HEK293 (cell line): Measurements from ENCODE around the gene TMCC1.

Experiments used
- HIC1 ChIP-seq: fragments of 450-650 bp; formaldehyde crosslinking; IDR thresholded peaks from 2 replicates; pipeline ENCODE4 v1.5.1; 2016; ENCODE audit warnings: missing biosample characterization, missing genetic modification characterization
- KLF8 ChIP-seq: fragments of 450-650 bp; formaldehyde crosslinking; IDR thresholded peaks from 2 replicates; pipeline ENCODE4 v1.5.1; 2016; ENCODE audit warnings: missing biosample characterization, missing genetic modification characterization
- KLF9 ChIP-seq: fragments of 450-650 bp; formaldehyde crosslinking; IDR thresholded peaks from 2 replicates; pipeline ENCODE4 v1.5.1; 2016; ENCODE audit warnings: missing biosample characterization, missing genetic modification characterization, low read depth
- PRDM10 ChIP-seq: fragments of 450-650 bp; formaldehyde crosslinking; IDR thresholded peaks from 2 replicates; pipeline ENCODE4 v1.5.1; 2016; ENCODE audit warnings: missing biosample characterization, missing genetic modification characterization
- PRDM6 ChIP-seq: fragments of 450-650 bp; formaldehyde crosslinking; IDR thresholded peaks from 2 replicates; pipeline ENCODE4 v1.5.1; 2017; ENCODE audit warnings: missing biosample characterization, missing genetic modification characterization
- SP3 ChIP-seq: fragments of 450-650 bp; formaldehyde crosslinking; IDR thresholded peaks from 2 replicates; pipeline ENCODE4 v1.5.1; 2016; ENCODE audit warnings: missing biosample characterization, missing genetic modification characterization
- TRIM28 ChIP-seq: IDR thresholded peaks from 2 replicates; pipeline ENCODE4 v1.6.1; 2011; ENCODE audit warnings: low read length, control low read depth, borderline replicate concordance
- TSHZ1 ChIP-seq: fragments of 450-650 bp; formaldehyde crosslinking; IDR thresholded peaks from 2 replicates; pipeline ENCODE4 v1.5.1; 2016; ENCODE audit warnings: missing biosample characterization, missing genetic modification characterization, borderline replicate concordance
- ZBTB21 ChIP-seq: fragments of 450-650 bp; formaldehyde crosslinking; IDR thresholded peaks from 2 replicates; pipeline ENCODE4 v1.5.1; 2017; ENCODE audit warnings: missing biosample characterization, missing genetic modification characterization
- ZBTB6 ChIP-seq: fragments of 450-650 bp; formaldehyde crosslinking; IDR thresholded peaks from 2 replicates; pipeline ENCODE4 v1.5.1; 2017; ENCODE audit warnings: missing biosample characterization, missing genetic modification characterization
- ZNF114 ChIP-seq: fragments of 450-650 bp; formaldehyde crosslinking; IDR thresholded peaks from 2 replicates; pipeline ENCODE4 v1.5.0; 2017; ENCODE audit warnings: missing biosample characterization, missing genetic modification characterization
- ZNF18 ChIP-seq: fragments of 450-650 bp; formaldehyde crosslinking; IDR thresholded peaks from 2 replicates; pipeline ENCODE4 v1.5.1; 2016; ENCODE audit warnings: missing biosample characterization, missing genetic modification characterization
- ZNF311 ChIP-seq: fragments of 450-650 bp; formaldehyde crosslinking; IDR thresholded peaks from 2 replicates; pipeline ENCODE4 v1.5.1; 2017; ENCODE audit warnings: missing biosample characterization, missing genetic modification characterization, borderline replicate concordance
- ZNF324 ChIP-seq: fragments of 450-650 bp; formaldehyde crosslinking; IDR thresholded peaks from 2 replicates; pipeline ENCODE4 v1.5.1; 2016; ENCODE audit warnings: missing biosample characterization, missing genetic modification characterization
- ZNF398 ChIP-seq: fragments of 450-650 bp; formaldehyde crosslinking; IDR thresholded peaks from 2 replicates; pipeline ENCODE4 v1.5.1; 2017; ENCODE audit warnings: missing biosample characterization, missing genetic modification characterization
- ZNF555 ChIP-seq: fragments of 450-650 bp; formaldehyde crosslinking; conservative IDR thresholded peaks from 2 replicates; pipeline ENCODE4 v1.5.1; 2017; ENCODE audit warnings: missing biosample characterization, mild to moderate bottlenecking, missing genetic modification characterization, inconsistent platforms
- ZNF560 ChIP-seq: fragments of 450-650 bp; formaldehyde crosslinking; IDR thresholded peaks from 2 replicates; pipeline ENCODE4 v1.5.1; 2017; ENCODE audit warnings: missing biosample characterization, missing genetic modification characterization, borderline replicate concordance
- ZNF776 ChIP-seq: fragments of 450-650 bp; formaldehyde crosslinking; IDR thresholded peaks from 2 replicates; pipeline ENCODE4 v1.5.0; 2017; ENCODE audit warnings: missing biosample characterization, missing genetic modification characterization, borderline replicate concordance
- ZNF785 ChIP-seq: fragments of 450-650 bp; formaldehyde crosslinking; IDR thresholded peaks from 2 replicates; pipeline ENCODE4 v1.5.1; 2016; ENCODE audit warnings: missing biosample characterization, missing genetic modification characterization
- ZSCAN30 ChIP-seq: fragments of 450-650 bp; IDR thresholded peaks from 2 replicates; pipeline ENCODE4 v1.5.1; 2018; ENCODE audit warnings: missing biosample characterization, mild to moderate bottlenecking, missing genetic modification characterization, moderate library complexity
- ZSCAN4 ChIP-seq: fragments of 450-650 bp; formaldehyde crosslinking; IDR thresholded peaks from 2 replicates; pipeline ENCODE4 v1.5.1; 2017; ENCODE audit warnings: missing biosample characterization, missing genetic modification characterization

TMCC1 gene

GRCh38 chr3:129893581-129894070, at the start of gene TMCC1 (continued):
- TF ChIP-seq TSHZ1 (tag by site-specific recombination) = no peak
- TF ChIP-seq ZNF785 = no peak
- peak; percentile 43; the same call in 1 of the 2 replicates for TF ChIP-seq ZBTB6
- TF ChIP-seq ZNF114 = no peak
- TF ChIP-seq ZNF560 (tag by site-specific recombination) = no peak
- TF ChIP-seq ZSCAN4 = no peak
- TF ChIP-seq PRDM10 = peak; percentile 50; the same call in 1 of the 2 replicates
- no peak for TF ChIP-seq HIC1
- TF ChIP-seq SP3 (tag by site-specific recombination) = peak; percentile 60
- no peak for TF ChIP-seq ZNF776 (tag by site-specific recombination)
- TF ChIP-seq KLF8 (tag by site-specific recombination) = peak; percentile 54; the same call in 1 of the 2 replicates
- TF ChIP-seq ZNF555 (tag by site-specific recombination) = no peak
- TF ChIP-seq TRIM28 = no peak
- peak; percentile 69 for TF ChIP-seq KLF9
- no peak for TF ChIP-seq ZNF324
- no peak for TF ChIP-seq ZBTB21 (tag by site-specific recombination)
- TF ChIP-seq PRDM6 = no peak
- no peak for TF ChIP-seq ZNF398 (tag by site-specific recombination)
- TF ChIP-seq ZSCAN30 = no peak
- no peak for TF ChIP-seq ZNF311 (tag by site-specific recombination)
- no peak for TF ChIP-seq ZNF18
